HepG2 (cell line): ENCODE data around the gene COA3. TPM values are rescaled to one million over a fixed set of nuclear protein-coding genes. Genes with fewer than 3 reads are reported as not detected.

Experiments
- CREB3 ChIP-seq: sonication (generic); formaldehyde crosslinking; IDR thresholded peaks from 2 replicates; pipeline ENCODE4 v1.5.0; 2020; ENCODE audit warnings: missing genetic modification reagents
- EEA1 ChIP-seq: sonication (generic); formaldehyde crosslinking; IDR thresholded peaks from 2 replicates; pipeline ENCODE4 v1.5.1; 2020; ENCODE audit warnings: mild to moderate bottlenecking, missing genetic modification reagents, borderline replicate concordance
- MNT ChIP-seq: fragments of 450-650 bp; IDR thresholded peaks from 2 replicates; pipeline ENCODE4 v1.6.1; 2016
- MYC ChIP-seq: sonication (generic); formaldehyde crosslinking; IDR thresholded peaks from 2 replicates; pipeline ENCODE4 v1.9.0; 2021; ENCODE audit warnings: missing genetic modification reagents, borderline replicate concordance
- ZNF34 ChIP-seq: sonication (generic); formaldehyde crosslinking; IDR thresholded peaks from 2 replicates; pipeline ENCODE4 v1.4.0; 2020; ENCODE audit warnings: mild to moderate bottlenecking, missing genetic modification reagents, borderline replicate concordance
- ZNF383 ChIP-seq: sonication (generic); formaldehyde crosslinking; IDR thresholded peaks from 2 replicates; pipeline ENCODE4 v1.4.0; 2020; ENCODE audit warnings: missing genetic modification reagents, mild to moderate bottlenecking, borderline replicate concordance
- ZNF446 ChIP-seq: sonication (generic); formaldehyde crosslinking; IDR thresholded peaks from 2 replicates; pipeline ENCODE4 v1.5.0; 2020; ENCODE audit warnings: mild to moderate bottlenecking, missing genetic modification reagents
- ZNF547 ChIP-seq: sonication (generic); formaldehyde crosslinking; IDR thresholded peaks from 2 replicates; pipeline ENCODE4 v1.5.1; 2020; ENCODE audit warnings: mild to moderate bottlenecking, missing genetic modification reagents
- ZNF607 ChIP-seq: sonication (generic); formaldehyde crosslinking; IDR thresholded peaks from 2 replicates; pipeline ENCODE4 v1.5.1; 2020; ENCODE audit warnings: missing genetic modification reagents, mild to moderate bottlenecking, borderline replicate concordance
- ZNF674 ChIP-seq: sonication (generic); formaldehyde crosslinking; IDR thresholded peaks from 2 replicates; pipeline ENCODE4 v1.5.0; 2020; ENCODE audit warnings: low read depth, mild to moderate bottlenecking, missing genetic modification reagents
- polyA plus RNA-seq, 8 experiments: library from polyadenylated mRNA; depleted of rRNA in 3 of 8; stranded (reverse) in 7 of 8; unstranded in 1 of 8; fragments of >200 nt; fragmentation: Illumina TruSeq in 4 of 8; extraction: Trizol in 4 of 8; gene quantifications; 2 replicates each; pipeline versions ENCODE4 v1.2.1 to v1.2.3, GENCODE V29; 2011 to 2016; ENCODE audit warnings: low read depth in 4 of 8, missing spikeins in 1 of 8, mixed read lengths in 1 of 8; ENCODE audit not compliant: insufficient read depth in 1 of 8
- total RNA-seq, 5 experiments: library from RNA; depleted of rRNA; stranded (reverse); fragments of >200 nt; fragmentation: Illumina TruSeq; extraction: Trizol; gene quantifications; 2 replicates each; pipeline ENCODE4 v1.2.3, GENCODE V29; 2016; ENCODE audit warnings: low read depth in 1 of 5

COA3 gene
- total and polyA plus RNA-seq, 2 of the 13 experiments (the other 11 are each of a cell fraction or from before 2014, with no cell fraction given): 133 to 202 TPM

- TF ChIP-seq ZNF383 (0 out of 2 replicates have a peak, but pooled peaks have one; percentile 18), ZNF34 (CRISPR knock-in tag) (0 out of 2 replicates have a peak, but pooled peaks have one; percentile 27), MNT (0 out of 2 replicates have a peak, but pooled peaks have one; percentile 5), ZNF446 (no peak), EEA1 (0 out of 2 replicates have a peak, but pooled peaks have one; percentile 12), CREB3 (CRISPR knock-in tag) (0 out of 2 replicates have a peak, but pooled peaks have one; percentile 42), MYC (CRISPR knock-in tag) (0 out of 2 replicates have a peak, but pooled peaks have one; percentile 19), ZNF674 (CRISPR knock-in tag) (0 out of 2 replicates have a peak, but pooled peaks have one; percentile 70), ZNF607 (CRISPR knock-in tag) (peak; percentile 36; the same call in 1 of the 2 replicates), ZNF547 (no peak; the same call in 1 of the 2 replicates)
Measured at GRCh38 chr17:42779304-42779935, 19.1 kb downstream of the COA3 start (continued).
